ENCODE measurements around the gene ADAP1. TPM values are rescaled to one million over a fixed set of nuclear protein-coding genes. Genes with fewer than 3 reads are reported as not detected.

ADAP1 gene
- polyA plus RNA-seq, 3 donors: 9.9 to 20.8 (median 15.4) TPM

GRCh38 chr7:918441-919113 is 35.9 kb downstream of the ADAP1 start:
- no peak for DNase-seq (ENCODE audit: extremely low read depth in 1 of 11, low read depth in 9 of 11, low spot score in 4 of 11)

- DNase-seq (ENCODE audit: extremely low read depth in 1 of 11, low read depth in 9 of 11, low spot score in 4 of 11): no peak
These were observed 36.4 kb downstream of the ADAP1 start for GRCh38 chr7:918118-918425.

GRCh38 chr7:917255-918117 is 37.0 kb downstream of the ADAP1 start:
- no peak for DNase-seq (ENCODE audit: extremely low read depth in 1 of 11, low read depth in 9 of 11, low spot score in 4 of 11)

GRCh38 chr7:916291-916941 is 38.1 kb downstream of the ADAP1 start:
- DNase-seq (ENCODE audit: extremely low read depth in 1 of 11, low read depth in 9 of 11, low spot score in 4 of 11): no peak

DNA sequence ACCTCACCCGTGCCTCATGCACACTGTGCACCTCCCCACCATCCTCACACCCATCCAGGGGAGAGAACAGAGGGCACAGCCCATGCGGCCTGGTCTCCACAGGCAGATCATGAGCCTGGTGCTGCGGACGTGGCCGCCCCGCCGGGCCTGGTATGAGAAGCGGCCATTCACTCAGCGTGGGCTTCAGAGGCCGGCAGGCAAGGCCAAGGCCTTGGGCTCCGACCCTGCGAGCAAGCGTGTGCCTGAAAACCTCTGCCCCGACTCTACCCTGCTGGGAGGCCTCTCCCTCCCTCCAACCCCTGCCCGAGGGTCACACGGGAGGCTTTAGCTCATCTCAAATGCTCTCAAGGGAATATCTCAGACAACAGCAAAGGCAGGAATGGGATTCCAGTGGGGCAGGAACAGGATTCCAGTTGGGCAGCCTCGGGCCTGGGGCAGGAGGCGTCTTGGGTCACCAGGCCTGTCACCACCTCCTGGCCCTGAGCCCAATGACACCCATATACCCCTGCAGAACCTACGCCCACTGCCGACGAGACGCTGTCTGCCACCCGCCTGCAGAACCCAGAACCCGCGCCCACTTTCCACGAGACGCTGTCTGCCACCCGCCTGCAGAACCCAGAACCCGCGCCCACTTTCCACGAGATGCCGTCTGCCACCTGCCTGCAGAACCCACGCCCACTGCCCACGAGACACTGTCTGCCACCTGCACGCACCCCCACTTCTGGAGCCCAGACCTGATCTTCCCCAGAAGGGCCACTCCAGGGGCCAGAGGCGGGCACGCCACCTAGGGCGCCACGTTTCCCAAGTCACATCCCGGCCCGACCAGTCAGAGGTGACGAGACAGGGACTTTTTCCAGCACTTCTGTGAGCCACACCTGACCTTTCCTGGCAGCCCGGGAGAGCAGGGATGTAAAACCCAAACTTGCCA is 38.9 kb downstream of the ADAP1 start:
- no peak for DNase-seq (ENCODE audit: extremely low read depth in 1 of 11, low read depth in 9 of 11, low spot score in 4 of 11)

GRCh38 chr7:914521-915194 is 39.8 kb downstream of the ADAP1 start:
- no peak for DNase-seq (ENCODE audit: extremely low read depth in 1 of 11, low read depth in 9 of 11, low spot score in 4 of 11)

- DNase-seq (ENCODE audit: extremely low read depth in 1 of 11, low read depth in 9 of 11, low spot score in 4 of 11): no peak
These were observed 40.6 kb downstream of the ADAP1 start for GRCh38 chr7:913736-914520.

GRCh38 chr7:911791-912480 is 42.5 kb downstream of the ADAP1 start:
- no peak for DNase-seq (ENCODE audit: extremely low read depth in 1 of 11, low read depth in 9 of 11, low spot score in 4 of 11)

DNA sequence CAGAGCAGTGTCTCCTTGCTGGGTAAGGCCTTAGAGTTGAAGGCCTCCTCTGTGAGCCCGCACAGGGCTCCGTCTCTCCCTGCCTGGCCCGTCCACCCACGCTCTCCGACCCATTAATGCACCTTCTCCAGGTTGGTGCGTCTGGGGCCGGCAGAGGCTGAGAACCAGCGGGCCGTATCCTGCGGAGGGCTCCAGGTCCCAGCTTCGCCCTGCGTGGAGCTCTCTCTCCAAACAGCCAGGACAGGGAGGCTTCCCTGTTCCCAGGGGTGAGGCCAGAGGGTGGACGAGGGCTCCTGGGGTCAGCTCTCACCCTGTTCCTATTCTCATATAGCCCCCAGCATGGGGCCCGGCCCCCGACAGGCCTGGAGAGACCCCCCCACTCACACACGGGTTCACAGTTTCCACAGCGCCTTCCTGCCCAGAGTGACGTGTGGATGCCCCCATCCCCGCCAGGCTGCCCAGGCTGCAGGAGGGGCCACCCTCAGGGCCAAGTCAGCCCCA is 43.5 kb downstream of the ADAP1 start:
- no peak for DNase-seq (ENCODE audit: extremely low read depth in 1 of 11, low read depth in 9 of 11, low spot score in 4 of 11)

DNA sequence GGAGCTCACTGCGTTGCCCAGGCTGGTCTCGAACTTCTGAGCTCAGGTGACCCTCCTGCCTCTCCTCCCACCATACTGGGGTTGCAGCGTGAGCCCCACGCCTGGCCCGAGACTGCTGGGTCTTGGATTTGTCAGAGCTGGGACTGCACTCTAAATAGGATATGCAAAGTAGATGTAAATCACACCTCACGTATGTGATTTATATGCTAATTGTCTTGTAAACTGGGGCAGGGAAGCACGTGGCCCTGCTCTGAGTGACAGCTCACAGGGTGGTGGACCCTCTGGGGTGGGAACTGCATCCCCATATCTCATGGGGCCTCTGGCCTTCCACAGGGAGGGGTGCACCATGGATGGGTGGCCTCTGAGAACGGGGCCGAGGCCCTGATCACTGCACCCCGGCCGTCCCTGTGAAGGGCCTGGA is 44.0 kb downstream of the ADAP1 start:
- no peak for DNase-seq (ENCODE audit: extremely low read depth in 1 of 11, low read depth in 9 of 11, low spot score in 4 of 11)

DNA sequence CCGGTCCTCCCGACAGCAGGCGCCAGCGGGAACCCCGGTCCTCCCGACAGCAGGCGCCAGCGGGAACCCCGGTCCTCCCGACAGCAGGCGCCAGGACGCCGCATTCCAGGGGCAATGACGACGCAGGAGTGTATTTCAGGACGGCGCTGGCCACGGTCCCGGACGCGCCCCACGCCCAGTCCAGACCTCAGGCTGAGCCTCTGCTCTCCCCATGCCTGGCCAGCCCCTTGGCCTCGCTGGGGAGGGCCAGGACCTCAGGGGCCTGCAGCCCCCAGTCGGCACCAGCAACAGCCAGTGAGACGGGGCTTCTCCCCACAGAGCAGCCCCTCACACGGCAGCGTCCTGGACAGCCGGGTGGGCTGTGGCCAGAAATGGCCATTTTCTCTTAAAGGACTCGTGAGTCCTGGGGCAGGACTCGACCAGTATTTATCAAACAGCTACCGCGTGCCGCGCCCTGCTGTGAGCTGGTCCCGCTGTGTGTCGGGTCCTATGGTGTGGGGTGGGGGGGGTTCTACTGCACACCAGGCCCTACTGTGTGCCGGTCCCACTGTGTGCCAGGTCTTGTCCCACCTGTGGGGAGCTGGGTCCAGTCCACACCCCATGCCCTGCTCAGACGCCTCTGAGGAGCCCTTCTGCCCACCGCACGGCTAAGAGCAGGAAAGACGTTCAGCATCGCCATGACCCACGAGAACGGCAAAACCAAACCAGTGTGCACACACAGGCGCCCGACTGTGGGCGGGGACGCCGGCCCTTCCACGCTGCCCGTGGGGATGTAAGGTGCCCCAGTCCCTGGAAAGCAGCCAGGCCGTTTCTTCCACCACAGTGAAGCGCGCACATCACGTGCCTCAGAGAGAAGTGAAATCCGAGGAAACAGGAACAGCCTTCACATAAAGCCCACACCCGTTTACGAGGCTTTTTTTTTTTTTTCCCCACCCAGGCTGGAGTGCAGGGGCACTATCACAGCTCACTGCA is 44.8 kb downstream of the ADAP1 start:
- DNase-seq (ENCODE audit: extremely low read depth in 1 of 11, low read depth in 9 of 11, low spot score in 4 of 11): no peak

DNA sequence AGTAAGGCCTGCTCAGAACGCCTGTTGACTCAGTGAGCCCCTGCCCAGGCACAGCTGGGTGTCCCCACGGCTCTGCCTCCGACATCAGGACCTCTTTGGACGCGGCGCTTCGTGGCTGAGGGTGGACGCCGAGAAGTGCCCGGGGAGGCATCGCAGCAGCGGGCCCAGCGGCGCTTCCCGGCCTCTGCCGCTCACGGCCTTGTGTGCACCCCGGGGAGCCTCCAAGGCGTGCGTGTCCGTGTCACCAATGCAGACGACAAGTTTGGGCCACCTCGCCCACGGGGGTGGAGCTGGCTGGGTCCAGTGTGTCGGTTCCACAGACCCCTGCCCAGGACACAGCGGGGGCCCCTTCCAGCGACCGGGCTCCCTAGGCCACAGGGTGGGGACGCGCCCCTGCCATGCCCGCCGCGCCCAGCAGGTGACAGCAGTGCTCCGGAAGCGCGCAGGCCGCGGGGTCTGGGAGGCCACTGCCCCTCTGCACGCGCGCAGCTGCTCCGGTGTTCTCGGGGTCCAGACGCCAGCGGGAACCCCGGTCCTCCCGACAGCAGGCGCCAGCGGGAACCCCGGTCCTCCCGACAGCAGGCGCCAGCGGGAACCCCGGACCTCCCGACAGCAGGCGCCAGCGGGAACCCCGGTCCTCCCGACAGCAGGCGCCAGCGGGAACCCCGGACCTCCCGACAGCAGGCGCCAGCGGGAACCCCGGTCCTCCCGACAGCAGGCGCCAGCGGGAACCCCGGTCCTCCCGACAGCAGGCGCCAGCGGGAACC is 45.7 kb downstream of the ADAP1 start:
- peak in 1 of 11 donors; percentile 48 for DNase-seq (ENCODE audit: extremely low read depth in 1 of 11, low read depth in 9 of 11, low spot score in 4 of 11)

GRCh38 chr7:908159-908581 is 46.3 kb downstream of the ADAP1 start:
- no peak for DNase-seq (ENCODE audit: extremely low read depth in 1 of 11, low read depth in 9 of 11, low spot score in 4 of 11)

DNA sequence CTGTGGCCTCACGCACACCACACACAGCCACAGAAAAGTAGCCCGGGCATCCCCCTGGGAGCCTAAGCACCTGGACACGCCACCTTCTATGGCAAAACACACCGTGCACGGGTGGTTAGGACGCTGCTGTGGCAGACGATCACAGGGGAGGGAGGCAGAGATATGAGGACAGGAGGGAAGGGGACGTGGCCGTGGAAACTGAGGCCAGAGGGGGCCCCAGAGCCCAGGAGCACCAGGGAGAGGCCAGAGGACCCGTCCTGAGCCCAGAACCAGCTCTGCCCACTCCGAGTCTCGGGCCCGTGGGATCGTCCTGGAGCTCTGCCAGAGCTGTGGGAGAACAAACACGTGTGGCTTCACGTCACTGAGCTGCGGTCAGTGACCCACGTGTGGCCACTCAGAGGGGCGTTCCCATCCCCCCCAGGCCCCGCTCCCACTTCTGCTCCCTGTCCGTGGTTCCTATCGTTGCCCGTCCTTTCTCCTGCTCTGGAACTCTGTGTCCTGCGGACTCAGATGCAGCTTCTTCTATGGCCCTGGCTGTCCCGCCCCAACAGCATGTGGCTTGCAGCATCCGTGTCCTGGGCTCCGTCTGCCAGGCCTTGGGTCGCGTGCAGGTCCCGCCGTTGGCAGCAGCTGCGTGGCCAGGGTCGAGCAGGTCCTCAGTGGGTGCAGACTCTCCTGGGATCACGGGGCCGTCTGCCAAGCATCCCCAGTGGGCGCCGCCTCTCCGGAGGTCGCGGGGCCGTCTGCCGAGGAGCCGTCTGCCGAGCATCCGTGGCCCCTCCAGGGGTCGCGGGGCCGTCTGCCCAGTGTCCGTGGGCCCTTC is 47.1 kb downstream of the ADAP1 start:
- DNase-seq (ENCODE audit: extremely low read depth in 1 of 11, low read depth in 9 of 11, low spot score in 4 of 11): no peak
